IMR-90 (cell line): ENCODE measurements around the gene TESK2. TPM values are rescaled to one million over a fixed set of nuclear protein-coding genes. Genes with fewer than 3 reads are reported as not detected.

Experiments
- ATAC-seq: fragments of 200-7000 bp; cut with Tn5 transposase; 2 replicates; pipeline ENCODE4 v1.9.1; 2020; ENCODE audit warnings: low read depth, mild to moderate bottlenecking, moderate library complexity
- BruUV-seq: library from RNA; stranded (reverse); fragments of 400-500 nt; replicated peaks from 2 replicates; lab custom pipeline; 2021; lab: Mats Ljungman, UMichigan
- CTCF ChIA-PET: fragments of 300-600 bp; formaldehyde crosslinking; extraction: SDS; loops from one replicate; lab custom pipeline; 2021; ENCODE audit warnings: antibody characterized with exemption; lab: Yijun Ruan, JAX
- POLR2A ChIA-PET: fragments of 300-600 bp; sonication (Branson Sonifier 250); formaldehyde crosslinking; loops from one replicate; lab custom pipeline; 2022; ENCODE audit warnings: antibody characterized with exemption; ENCODE audit not compliant: unreplicated experiment; lab: Charles Lee
- DNase-seq: peaks from one replicate; pipeline ENCODE4 v3.0.0; 2013
- H2AFZ ChIP-seq: replicated peaks from 2 replicates; pipeline ENCODE3; 2013; ENCODE audit warnings: low read length, mild to moderate bottlenecking; ENCODE audit not compliant: poor library complexity
- H2AK5ac ChIP-seq: 2 replicates; pipeline ENCODE4 v1.6.1; 2013; ENCODE audit warnings: low read depth, low read length, inconsistent platforms
- H2AK9ac ChIP-seq: replicated peaks from 2 replicates; pipeline ENCODE3; 2013; ENCODE audit warnings: mild to moderate bottlenecking, low read depth, low read length, moderate library complexity; ENCODE audit not compliant: poor library complexity
- H2BK120ac ChIP-seq: 2 replicates; pipeline ENCODE4 v1.6.1; 2013; ENCODE audit warnings: low read depth, low read length, inconsistent platforms
- H2BK15ac ChIP-seq: 3 replicates; pipeline ENCODE4 v1.6.1; 2013; ENCODE audit warnings: low read depth, low read length, inconsistent platforms
- H2BK20ac ChIP-seq: 2 replicates; pipeline ENCODE4 v1.6.1; 2013; ENCODE audit warnings: low read depth, mild to moderate bottlenecking, inconsistent platforms, low read length, moderate library complexity
- H2BK5ac ChIP-seq: 2 replicates; pipeline ENCODE4 v1.6.1; 2013; ENCODE audit warnings: mild to moderate bottlenecking, low read depth, low read length, inconsistent platforms; ENCODE audit not compliant: poor library complexity, severe bottlenecking
- H3K14ac ChIP-seq: replicated peaks from 2 replicates; pipeline ENCODE4 v1.6.1; 2013; ENCODE audit warnings: low read depth, low read length, inconsistent platforms
- H3K18ac ChIP-seq: 2 replicates; pipeline ENCODE4 v1.6.1; 2013; ENCODE audit warnings: low read depth, low read length, control low read depth
- H3K23ac ChIP-seq: 2 replicates; pipeline ENCODE4 v1.6.1; 2013; ENCODE audit warnings: low read depth, low read length, inconsistent platforms
- H3K27ac ChIP-seq: 2 replicates; pipeline ENCODE4 v1.5.1; 2013; ENCODE audit warnings: mild to moderate bottlenecking, control low read depth, low read length; ENCODE audit not compliant: insufficient read depth
- H3K27me3 ChIP-seq: 2 replicates; pipeline ENCODE4 v1.6.1; 2013; ENCODE audit warnings: low read length; ENCODE audit not compliant: control insufficient read depth, insufficient read depth
- H3K36me3 ChIP-seq: 2 replicates; pipeline ENCODE4 v1.6.1; 2013; ENCODE audit warnings: low read length, mixed read lengths; ENCODE audit not compliant: control insufficient read depth, insufficient read depth
- H3K4ac ChIP-seq: 2 replicates; pipeline ENCODE4 v1.6.1; 2013; ENCODE audit warnings: low read depth, low read length, inconsistent platforms
- H3K4me1 ChIP-seq: 2 replicates; pipeline ENCODE4 v1.6.1; 2013; ENCODE audit warnings: low read length, mixed read lengths; ENCODE audit not compliant: control insufficient read depth, insufficient read depth
- H3K4me2 ChIP-seq: 2 replicates; pipeline ENCODE4 v1.6.1; 2013; ENCODE audit warnings: low read depth, mild to moderate bottlenecking, control low read depth, low read length, moderate library complexity
- H3K4me3 ChIP-seq: 2 replicates; pipeline ENCODE4 v1.5.1; 2013; ENCODE audit warnings: low read depth, mild to moderate bottlenecking, control low read depth, low read length, moderate library complexity; ENCODE audit not compliant: insufficient read depth
- H3K56ac ChIP-seq: 2 replicates; pipeline ENCODE4 v1.6.1; 2013; ENCODE audit warnings: low read length, inconsistent platforms; ENCODE audit not compliant: insufficient read depth; ENCODE audit errors: extremely low read depth
- H3K79me1 ChIP-seq, 2 experiments: 2 replicates each; pipeline ENCODE4 v1.6.1; 2013; ENCODE audit warnings: low read length in 2 of 2, inconsistent platforms in 1 of 2, low read depth in 1 of 2
- H3K9ac ChIP-seq: 2 replicates; pipeline ENCODE4 v1.6.1; 2013; ENCODE audit warnings: low read depth, low read length, control low read depth
- H3K9me1 ChIP-seq: 2 replicates; pipeline ENCODE4 v1.6.1; 2013; ENCODE audit warnings: low read length, inconsistent platforms; ENCODE audit not compliant: insufficient read depth
- H3K9me3 ChIP-seq: 2 replicates; pipeline ENCODE4 v1.6.1; 2013; ENCODE audit warnings: low read length; ENCODE audit not compliant: control insufficient read depth, insufficient read depth
- H4K20me1 ChIP-seq: 2 replicates; pipeline ENCODE4 v1.6.1; 2013; ENCODE audit warnings: low read length, inconsistent platforms; ENCODE audit not compliant: insufficient read depth
- H4K5ac ChIP-seq: 2 replicates; pipeline ENCODE4 v1.6.1; 2013; ENCODE audit warnings: mild to moderate bottlenecking, low read depth, low read length, control low read depth
- H4K8ac ChIP-seq, 2 experiments: 2 replicates each; pipeline ENCODE4 v1.6.1; 2013; ENCODE audit warnings: low read depth in 2 of 2, low read length in 2 of 2, control low read depth in 1 of 2, inconsistent platforms in 1 of 2
- H4K91ac ChIP-seq: 2 replicates; pipeline ENCODE4 v1.6.1; 2013; ENCODE audit warnings: low read depth, low read length, inconsistent platforms; ENCODE audit not compliant: insufficient read depth
- FOS ChIP-seq: fragments of 150-350 bp; IDR thresholded peaks from 2 replicates; pipeline ENCODE4 v1.6.1; 2016; ENCODE audit warnings: low read depth, low read length
- MAFK ChIP-seq: IDR thresholded peaks from 2 replicates; pipeline ENCODE4 v1.6.1; 2012; ENCODE audit warnings: low read depth, low read length, improper control_type of control experiment
- WGBS, 2 experiments: methylation state at CpG; one replicate each; pipeline versions ENCODE4 v1.1.5 to v1.1.7; 2013; ENCODE audit warnings: missing lambda C conversion rate in 2 of 2; ENCODE audit not compliant: insufficient read length in 1 of 2; ENCODE audit errors: extremely low coverage in 2 of 2; 5-methylcytosine and 5-hydroxymethylcytosine counted together
- dilution Hi-C: fragments of 300-500 bp; cut with HindIII; formaldehyde crosslinking; loops from one replicate; pipeline ENCODE4 v1.14.3; 2018; ENCODE audit warnings: low sequenced_read_pairs; ENCODE audit not compliant: unreplicated experiment
- in situ Hi-C: fragments of 300-500 bp; cut with MboI; formaldehyde crosslinking; loops from 3 replicates; pipeline ENCODE4 v1.14.3; 2019; ENCODE audit warnings: low sequenced_read_pairs, inconsistent platforms, mixed read lengths
- intact Hi-C: fragments of 100-400 bp; cut with micrococcal nuclease; formaldehyde crosslinking; loops from 2 replicates; pipeline ENCODE4 v1.10.0; 2022
- polyA plus RNA-seq, 3 experiments: library from polyadenylated mRNA; depleted of rRNA; stranded (reverse); fragments of >200 nt; gene quantifications; 2 replicates each; pipeline ENCODE4 v1.2.3, GENCODE V29; 2012; ENCODE audit warnings: low replicate concordance in 1 of 3
- total RNA-seq: library from RNA; depleted of rRNA; stranded (reverse); fragments of >200 nt; gene quantifications from 2 replicates; pipeline ENCODE4 v1.2.3, GENCODE V29; 2012

TESK2 gene
- total and polyA plus RNA-seq, 2 of the 4 experiments (the other 2 are of a cell fraction): 0.90 to 1.3 TPM

GRCh38 chr1:45403718-45404117, 87.2 kb downstream of the TESK2 start:
- no peaks in the 10 kb centered on the region for H3K79me1 ChIP-seq
- H3K9ac ChIP-seq: no peak overlapping the region
- ChIA-PET CTCF (no interaction called here), POLR2A (no interaction called here)
- H2BK15ac ChIP-seq: no peak overlapping the region
- H2BK5ac ChIP-seq: no peak overlapping the region
- H3K9me3 ChIP-seq: no peaks in the 10 kb centered on the region
- no peak overlapping the region for H2AK9ac ChIP-seq
- no peak overlapping the region for H2AFZ ChIP-seq
- H3K4ac ChIP-seq: no peak overlapping the region
- H3K23ac ChIP-seq: no peak overlapping the region
- no peak overlapping the region for H4K5ac ChIP-seq
- no peak overlapping the region for H3K4me3 ChIP-seq
- in situ Hi-C loops (no loop called here), dilution Hi-C loops (no loop called here), intact Hi-C loops (no loop called here)
- no peak overlapping the region for H3K56ac ChIP-seq
- H4K8ac ChIP-seq: no peak overlapping the region
- ATAC-seq (no peak), DNase-seq (no peak)
- WGBS, 2 experiments: no CpG with 5 or more reads among the region's 1 CpG
- H3K9me1 ChIP-seq: no peaks in the 10 kb centered on the region
- H4K91ac ChIP-seq: no peak overlapping the region
- no peak for TF ChIP-seq FOS
- peak; percentile 54 for TF ChIP-seq MAFK
- no peak overlapping the region for H3K4me2 ChIP-seq
- H3K36me3 ChIP-seq: no peaks in the 10 kb centered on the region
- H3K4me1 ChIP-seq: no peaks in the 10 kb centered on the region
- H2BK120ac ChIP-seq: no peak overlapping the region
- no peak overlapping the region for H2BK20ac ChIP-seq
- no peak overlapping the region for H3K27ac ChIP-seq
- H3K27me3 ChIP-seq: no peaks in the 10 kb centered on the region
- H2AK5ac ChIP-seq: no peak overlapping the region
- no peak overlapping the region for H3K18ac ChIP-seq
- no TSS peak for BruUV-seq
- H4K20me1 ChIP-seq: no peaks in the 10 kb centered on the region
- no peak overlapping the region for H3K14ac ChIP-seq
